ENCODE data around the gene SLC6A17. TPM values are rescaled to one million over a fixed set of nuclear protein-coding genes. Genes with fewer than 3 reads are reported as not detected.
A peak's percentile ranks its signal among the peaks of the same experiment; 100 is the strongest.

The SLC6A17 gene
- total RNA-seq, 1 donor from 2014 or later, result not detected

DNA sequence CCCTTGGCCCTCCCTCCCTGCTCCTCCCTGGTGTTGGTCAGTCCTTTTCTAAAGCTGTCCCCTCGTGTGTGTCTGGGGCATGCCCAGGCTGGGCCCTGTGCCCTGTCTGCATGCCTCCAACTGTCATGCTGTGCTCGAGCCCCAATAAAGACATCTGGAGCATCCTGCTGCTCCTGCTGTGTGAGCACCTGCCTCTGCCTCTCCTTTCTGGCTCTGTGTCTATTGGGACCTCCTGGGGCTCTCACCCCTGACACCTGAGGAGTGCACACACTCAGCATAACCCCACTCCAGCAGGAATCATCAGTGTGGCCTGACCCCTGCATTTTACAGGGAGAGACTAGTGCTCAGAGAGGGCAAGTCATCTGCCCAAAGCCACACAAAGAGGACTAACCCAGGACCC, 83.6 kb downstream of the SLC6A17 start:
- DNase-seq (peak; percentile 0), ATAC-seq (no peak)
- intact Hi-C loops (cut with DNase I), result no loop called here
- TF ChIP-seq, protein P1, sequence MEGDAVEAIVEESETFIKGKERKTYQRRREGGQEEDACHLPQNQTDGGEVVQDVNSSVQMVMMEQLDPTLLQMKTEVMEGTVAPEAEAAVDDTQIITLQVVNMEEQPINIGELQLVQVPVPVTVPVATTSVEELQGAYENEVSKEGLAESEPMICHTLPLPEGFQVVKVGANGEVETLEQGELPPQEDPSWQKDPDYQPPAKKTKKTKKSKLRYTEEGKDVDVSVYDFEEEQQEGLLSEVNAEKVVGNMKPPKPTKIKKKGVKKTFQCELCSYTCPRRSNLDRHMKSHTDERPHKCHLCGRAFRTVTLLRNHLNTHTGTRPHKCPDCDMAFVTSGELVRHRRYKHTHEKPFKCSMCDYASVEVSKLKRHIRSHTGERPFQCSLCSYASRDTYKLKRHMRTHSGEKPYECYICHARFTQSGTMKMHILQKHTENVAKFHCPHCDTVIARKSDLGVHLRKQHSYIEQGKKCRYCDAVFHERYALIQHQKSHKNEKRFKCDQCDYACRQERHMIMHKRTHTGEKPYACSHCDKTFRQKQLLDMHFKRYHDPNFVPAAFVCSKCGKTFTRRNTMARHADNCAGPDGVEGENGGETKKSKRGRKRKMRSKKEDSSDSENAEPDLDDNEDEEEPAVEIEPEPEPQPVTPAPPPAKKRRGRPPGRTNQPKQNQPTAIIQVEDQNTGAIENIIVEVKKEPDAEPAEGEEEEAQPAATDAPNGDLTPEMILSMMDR (IDR thresholded peaks at IDR 0.05), result no peak
- Histone ChIP-seq H3K4me1 (no peaks in the 10 kb centered on the region), H3K36me3 (peaks cover 3% of the 10 kb centered on the region), H3K27ac (no peak overlapping the region), H3K4me3 (no peak overlapping the region), H3K9me3 (peaks cover 3% of the 10 kb centered on the region), H3K27me3 (ENCODE audit: low read depth) (no peaks in the 10 kb centered on the region)

GRCh38 chr1:110234691-110235090, 84.4 kb downstream of the SLC6A17 start:
- Histone ChIP-seq H3K36me3 (peaks cover 3% of the 10 kb centered on the region), H3K4me1 (peaks cover 4% of the 10 kb centered on the region), H3K4me3 (no peak overlapping the region), H3K9me3 (peaks cover 3% of the 10 kb centered on the region), H3K27ac (no peak overlapping the region), H3K27me3 (ENCODE audit: low read depth) (no peaks in the 10 kb centered on the region)
- DNase-seq (no peak), ATAC-seq (no peak)
- intact Hi-C loops (cut with DNase I), result no loop called here
- TF ChIP-seq, protein P1 (IDR thresholded peaks at IDR 0.05), result no peak

- H3K4me1 ChIP-seq, result peaks cover 10% of the 10 kb centered on the region
- H3K27ac ChIP-seq, result no peak overlapping the region
- H3K9me3 ChIP-seq, result peaks cover 3% of the 10 kb centered on the region
- peaks cover 3% of the 10 kb centered on the region for H3K36me3 ChIP-seq
- H3K4me3 ChIP-seq, result no peak overlapping the region
- intact Hi-C loops (cut with DNase I), result no loop called here
- DNase-seq (no peak), ATAC-seq (no peak)
- TF ChIP-seq, protein P1 (IDR thresholded peaks at IDR 0.05), result no peak
- H3K27me3 ChIP-seq (ENCODE audit: low read depth), result no peaks in the 10 kb centered on the region
Observed at GRCh38 chr1:110235181-110235833, 85.0 kb downstream of the SLC6A17 start.

- no peak overlapping the region for H3K27ac ChIP-seq
- TF ChIP-seq, protein P1 (IDR thresholded peaks at IDR 0.05), result no peak
- intact Hi-C loops (cut with DNase I), result no loop called here
- no peak overlapping the region for H3K4me3 ChIP-seq
- ATAC-seq, result peak in 1 of 2 donors; percentile 14
- DNase-seq, result no peak
- H3K27me3 ChIP-seq (ENCODE audit: low read depth), result no peaks in the 10 kb centered on the region
- H3K4me1 ChIP-seq, result peaks cover 10% of the 10 kb centered on the region
- peaks cover 3% of the 10 kb centered on the region for H3K9me3 ChIP-seq
- peaks cover 3% of the 10 kb centered on the region for H3K36me3 ChIP-seq
Observed at GRCh38 chr1:110235834-110236682, 85.8 kb downstream of the SLC6A17 start.

GRCh38 chr1:110237386-110238152, 87.3 kb downstream of the SLC6A17 start:
- no peak for ATAC-seq
- Histone ChIP-seq H3K4me1 (peaks cover 10% of the 10 kb centered on the region), H3K4me3 (no peak overlapping the region), H3K9me3 (peaks cover 3% of the 10 kb centered on the region), H3K27me3 (ENCODE audit: low read depth) (no peaks in the 10 kb centered on the region), H3K36me3 (no peaks in the 10 kb centered on the region), H3K27ac (no peak overlapping the region)
- TF ChIP-seq, protein P1 (IDR thresholded peaks at IDR 0.05), result no peak
- intact Hi-C loops (cut with DNase I), result no loop called here
- no peak for DNase-seq
